RWPE1 (cell line): ENCODE data around the gene PRR5L.
A peak's percentile ranks its signal among the peaks of the same experiment; 100 is the strongest.

ENCODE experiments used
- CTCF ChIA-PET: fragments of 350-600 bp; sonication (Branson Sonifier 250); formaldehyde crosslinking; extraction: SDS; loops from one replicate; lab custom pipeline; 2021; lab: Yijun Ruan, JAX
- POLR2A ChIA-PET: fragments of 400-600 bp; formaldehyde crosslinking; extraction: SDS; loops from one replicate; lab custom pipeline; 2020; ENCODE audit warnings: antibody characterized with exemption; ENCODE audit not compliant: low non-redundant PET; lab: Yijun Ruan, JAX
- DNase-seq: peaks from one replicate; pipeline ENCODE4 v3.0.0; 2012; ENCODE audit warnings: low spot score
- H3K27ac ChIP-seq: fragments of 450-650 bp; 2 replicates; pipeline ENCODE4 v1.5.1; 2017
- CTCF ChIP-seq: fragments of 450-650 bp; conservative IDR thresholded peaks from 2 replicates; pipeline ENCODE4 v1.5.1; 2017; ENCODE audit warnings: low read depth, mild to moderate bottlenecking

Gene PRR5L

DNA sequence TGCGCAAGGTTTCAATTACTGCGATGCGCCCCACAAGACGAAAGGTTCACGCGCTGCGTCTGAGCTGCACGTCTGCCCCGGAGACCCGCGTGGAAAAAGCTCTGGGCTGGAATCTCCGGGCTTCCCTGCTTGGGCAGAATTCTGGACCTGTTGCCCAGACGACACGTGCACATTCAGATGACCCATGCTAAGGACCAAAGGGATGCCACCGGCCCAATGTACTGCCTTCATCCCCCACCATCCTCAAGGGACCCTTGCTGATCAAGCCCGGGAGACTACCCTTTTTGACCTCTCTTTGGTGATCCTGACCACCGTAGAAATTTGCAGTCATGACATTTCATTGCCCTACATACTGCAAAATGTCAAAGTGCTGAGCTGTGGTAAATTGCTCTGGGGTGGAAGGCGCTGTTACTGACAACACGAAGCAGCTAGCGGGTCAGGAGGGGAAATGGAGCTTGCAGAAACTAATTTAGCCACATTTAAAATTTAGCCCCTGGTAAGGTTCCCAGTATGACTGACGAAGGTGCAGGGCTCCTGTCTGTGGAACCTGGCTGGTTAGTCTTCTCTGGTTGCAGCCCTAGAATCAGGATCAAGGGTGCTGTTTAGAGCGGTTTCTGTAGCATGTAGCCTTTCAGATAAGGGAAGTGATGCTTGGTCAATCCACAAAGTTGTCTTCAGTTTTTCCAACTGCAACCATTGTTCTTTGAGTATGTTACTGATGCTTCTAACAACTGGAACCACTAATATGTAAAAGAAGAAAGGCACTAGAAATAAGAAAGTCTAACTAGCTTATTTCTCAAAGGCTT is 81.9 kb downstream of the PRR5L start:
- no peak for DNase-seq
- ChIA-PET POLR2A (no interaction called here), CTCF (interaction anchor here (0.6 to 3.2 kb wide), 5 partner anchors 50 to 358 kb away, joined by 3 to 14 read pairs (median 3); partner anchors contain the start of gene PRR5L)
- no peak for TF ChIP-seq CTCF
- H3K27ac ChIP-seq, result peak overlapping the region; percentile 72

DNA sequence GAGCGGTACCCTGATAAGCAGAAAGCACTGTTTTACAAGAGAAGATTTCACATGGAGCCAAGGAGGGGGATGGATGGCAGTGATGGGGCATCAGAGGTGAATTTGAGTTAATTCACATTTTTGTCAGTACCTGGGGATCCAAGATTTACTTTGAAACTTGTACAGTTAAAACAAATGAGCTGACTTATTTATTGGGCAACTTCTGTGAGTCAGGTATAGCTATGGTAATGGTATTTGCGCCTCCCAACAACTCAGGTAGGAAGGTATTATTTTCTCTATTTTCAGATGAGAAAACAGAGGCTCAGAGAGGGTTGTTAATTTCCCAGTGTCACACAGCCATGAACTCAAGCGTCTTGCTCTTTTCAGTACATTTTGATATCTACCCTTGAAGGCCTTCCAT is 83.6 kb downstream of the PRR5L start:
- ChIA-PET POLR2A (no interaction called here), CTCF (no interaction called here)
- no peak overlapping the region for H3K27ac ChIP-seq
- no peak for DNase-seq
- TF ChIP-seq CTCF, result no peak

GRCh38 chr11:36380296-36381014 is 84.4 kb downstream of the PRR5L start:
- ChIA-PET POLR2A (no interaction called here), CTCF (interaction anchor here (1.0 kb wide), 1 partner anchor 112 kb away, joined by 3 read pairs; no protein-coding TSS in a partner anchor)
- TF ChIP-seq CTCF, result no peak
- H3K27ac ChIP-seq, result no peak overlapping the region
- no peak for DNase-seq

DNA sequence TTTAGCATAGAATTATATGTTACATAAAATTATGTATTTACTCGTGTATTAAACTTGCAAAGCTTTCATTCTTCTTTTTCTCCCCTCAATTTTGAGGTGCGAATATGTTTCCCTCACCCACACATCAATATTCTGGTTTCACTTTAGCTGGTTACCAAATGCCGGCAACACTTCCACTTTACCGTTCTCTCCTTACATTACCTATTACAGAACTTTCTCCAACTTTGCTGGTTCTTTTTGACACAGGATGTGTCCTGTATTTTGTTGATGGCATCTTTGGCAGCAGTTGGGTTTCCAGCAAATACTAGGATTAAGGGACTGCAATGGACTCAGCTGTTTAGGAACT is 84.9 kb downstream of the PRR5L start:
- H3K27ac ChIP-seq, result no peak overlapping the region
- no peak for DNase-seq
- TF ChIP-seq CTCF, result no peak
- POLR2A ChIA-PET, result no interaction called here
- CTCF ChIA-PET, result interaction anchor here (1.0 kb wide), 1 partner anchor 112 kb away, joined by 3 read pairs; no protein-coding TSS in a partner anchor

DNA sequence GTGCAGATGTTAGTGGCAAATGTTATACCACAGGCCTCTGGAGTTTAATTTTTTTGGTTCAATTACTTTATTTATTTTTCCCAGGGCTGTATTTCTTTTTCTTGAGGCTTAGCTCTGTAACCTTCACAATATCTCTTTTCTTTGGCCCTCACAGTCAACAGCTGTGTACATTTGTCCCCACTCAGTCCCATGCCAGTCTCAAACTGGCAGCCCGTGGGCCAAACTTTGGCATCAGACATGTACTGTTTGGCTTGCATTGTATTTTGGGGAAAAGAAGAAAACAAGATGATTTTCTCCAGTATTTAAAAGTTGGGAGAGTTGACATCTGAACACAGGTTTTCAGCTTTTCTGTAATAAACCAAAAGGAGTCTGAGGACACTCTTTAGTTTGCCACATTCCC is 87.1 kb downstream of the PRR5L start:
- ChIA-PET CTCF (no interaction called here), POLR2A (no interaction called here)
- H3K27ac ChIP-seq, result no peak overlapping the region
- TF ChIP-seq CTCF, result no peak
- no peak for DNase-seq

GRCh38 chr11:36385121-36385970 is 89.3 kb downstream of the PRR5L start:
- CTCF ChIA-PET, result interaction anchor here (0.5 to 1.2 kb wide), 3 partner anchors 10 to 107 kb away, joined by 3 to 4 read pairs (median 3); no protein-coding TSS in a partner anchor
- no peak for DNase-seq
- no peak overlapping the region for H3K27ac ChIP-seq
- POLR2A ChIA-PET, result no interaction called here
- no peak for TF ChIP-seq CTCF
